HG03354 (cell line): Measurements from ENCODE around the gene HECW1.

Experiments used
- ATAC-seq: cut with Tn5 transposase; IDR thresholded peaks from one replicate; pipeline ENCODE4 v1.9.1; 2021; ENCODE audit warnings: mild to moderate bottlenecking; ENCODE audit not compliant: unreplicated experiment, poor library complexity, severe bottlenecking

Gene HECW1

GRCh38 chr7:43392638-43393330 lies 280.3 kb downstream of the HECW1 start:
- ATAC-seq, result no peak

- ATAC-seq, result no peak
These were observed 282.1 kb downstream of the HECW1 start for GRCh38 chr7:43394441-43395130.

- no peak for ATAC-seq
These were observed 282.9 kb downstream of the HECW1 start for GRCh38 chr7:43395351-43395750.

GRCh38 chr7:43396187-43396740 lies 283.8 kb downstream of the HECW1 start:
- no peak for ATAC-seq

GRCh38 chr7:43398831-43399230 lies 286.4 kb downstream of the HECW1 start:
- ATAC-seq, result no peak

- no peak for ATAC-seq
These were observed 293.5 kb downstream of the HECW1 start for GRCh38 chr7:43405948-43406347.

- ATAC-seq, result no peak
These were observed 294.5 kb downstream of the HECW1 start for GRCh38 chr7:43406961-43407360.

- no peak for ATAC-seq
These were observed 296.5 kb downstream of the HECW1 start for GRCh38 chr7:43408981-43409380.

GRCh38 chr7:43417455-43417854 lies 305.0 kb downstream of the HECW1 start:
- no peak for ATAC-seq

- no peak for ATAC-seq
These were observed 318.0 kb downstream of the HECW1 start for GRCh38 chr7:43430411-43430810.

GRCh38 chr7:43431020-43431595 lies 318.7 kb downstream of the HECW1 start:
- ATAC-seq, result no peak

- no peak for ATAC-seq
These were observed 321.2 kb downstream of the HECW1 start for GRCh38 chr7:43433639-43434038.

GRCh38 chr7:43437001-43437400 lies 324.6 kb downstream of the HECW1 start:
- no peak for ATAC-seq

GRCh38 chr7:43438897-43439479 lies 326.5 kb downstream of the HECW1 start:
- no peak for ATAC-seq

GRCh38 chr7:43439631-43440401 lies 327.4 kb downstream of the HECW1 start:
- peak; percentile 84 for ATAC-seq

GRCh38 chr7:43441231-43442130 lies 329.0 kb downstream of the HECW1 start:
- no peak for ATAC-seq

- ATAC-seq, result no peak
These were observed 330.9 kb downstream of the HECW1 start for GRCh38 chr7:43443381-43443780.

- no peak for ATAC-seq
These were observed 332.5 kb downstream of the HECW1 start for GRCh38 chr7:43444711-43445578.
